Left colon (tissue), 2 donors: Measurements from ENCODE around the gene GAL. TPM values are rescaled to one million over a fixed set of nuclear protein-coding genes. Genes with fewer than 3 reads are reported as not detected.

Source experiments
- ATAC-seq: fragments of 200-7000 bp; cut with Tn5 transposase; one replicate; pipeline ENCODE4 v1.9.1; 2020; ENCODE audit warnings: mild to moderate bottlenecking, moderate library complexity
- DNase-seq, 2 donors: peaks; one replicate each; pipeline ENCODE4 v3.0.0-alpha.2; 2020
- intact Hi-C, 2 donors: fragments of 100-400 bp; cut with DNase I in 1 of 2; cut with micrococcal nuclease in 1 of 2; formaldehyde crosslinking; loops; one replicate each; pipeline versions ENCODE4 v1.11.2 to v1.14.0; 2022; cut with DNase I, micrococcal nuclease
- total RNA-seq, 2 donors: library from RNA; stranded (reverse); fragmentation: NEBNext Ultra II Directional; extraction: Animal tissue kit (Norgen Biotek cat#: 25700); gene quantifications; one replicate each; pipeline ENCODE4 v1.2.1, GENCODE V29; 2021
- donor health status: DM: no; HTN: no; CAD: no.
- donor health status: DM: yes; HTN: yes; CAD: no.

Gene GAL
- total RNA-seq, 2 donors from 2014 or later = 1.1 to 1.5 TPM

DNA sequence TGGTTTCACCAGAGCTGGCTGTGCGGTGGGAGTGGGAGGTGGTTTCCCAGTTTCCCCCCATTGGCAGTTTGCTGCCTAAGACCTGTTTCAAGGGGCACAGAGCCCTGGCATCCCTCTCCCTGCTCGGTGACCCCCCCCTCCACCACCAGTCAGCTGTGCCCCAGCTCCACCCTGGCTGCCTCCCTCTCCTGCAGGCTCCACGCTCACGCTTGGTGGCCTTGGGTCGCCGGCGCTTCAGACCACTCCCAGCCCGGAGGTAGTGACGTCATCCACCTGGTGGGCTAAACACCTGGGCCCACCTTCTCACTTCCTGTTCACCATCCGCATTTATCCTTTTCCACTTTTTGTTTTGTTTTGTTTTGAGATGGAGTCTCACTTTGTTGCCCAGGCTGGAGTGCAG is 7.8 kb downstream of the GAL start:
- DNase-seq (no peak), ATAC-seq (no peak)
- intact Hi-C loops = no loop called here

DNA sequence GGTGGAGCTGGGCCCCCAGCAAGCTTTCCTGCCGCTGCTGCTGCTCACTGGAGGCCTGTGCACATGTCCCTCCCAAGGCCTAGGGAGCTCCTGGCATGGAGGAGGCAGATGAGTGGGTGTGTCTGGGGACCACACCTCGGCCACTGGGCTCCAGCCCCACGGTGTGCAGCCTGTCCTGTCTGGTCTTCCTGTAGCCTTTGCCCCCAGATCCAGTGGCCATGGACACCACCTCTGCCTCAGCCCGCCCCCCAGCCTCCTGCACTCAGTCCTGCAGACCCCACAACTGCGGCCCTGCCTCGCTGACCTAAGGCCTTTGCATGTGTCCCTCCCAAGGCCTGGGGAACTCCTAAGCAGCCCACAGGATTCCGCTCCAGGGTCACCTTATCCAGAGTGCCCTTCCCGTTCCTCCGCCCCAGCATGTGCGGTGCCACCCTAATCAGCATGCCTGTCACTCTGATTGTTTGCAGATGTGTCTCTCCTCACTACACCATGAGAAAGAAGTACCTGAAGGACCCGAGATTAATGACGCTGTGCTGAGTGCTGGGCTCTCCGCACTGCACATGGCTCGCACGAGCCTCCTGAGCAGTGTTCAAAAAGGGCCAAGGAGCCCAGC is 8.6 kb downstream of the GAL start:
- no peak for ATAC-seq
- intact Hi-C loops = no loop called here
- no peak for DNase-seq

DNA sequence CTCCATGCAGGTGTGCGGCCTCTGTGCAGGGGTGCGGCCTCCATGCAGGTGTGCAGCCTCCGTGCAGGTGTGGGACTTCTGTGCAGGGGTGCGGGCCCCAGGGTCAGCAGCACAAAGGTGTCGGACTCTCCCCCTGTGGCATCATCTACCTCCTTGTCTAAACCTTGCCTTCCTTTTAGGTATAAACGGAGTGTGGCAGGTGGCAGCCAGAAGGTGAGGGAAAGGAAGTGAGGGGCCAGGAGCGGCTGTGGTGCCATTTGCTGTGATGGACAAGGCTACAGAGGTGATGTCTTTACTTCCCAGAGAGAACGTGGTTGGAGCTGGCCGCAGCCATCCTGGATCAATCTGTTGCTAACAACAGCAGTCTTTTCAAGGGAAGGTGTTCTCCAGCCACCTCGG is 9.1 kb downstream of the GAL start:
- DNase-seq (no peak), ATAC-seq (no peak)
- intact Hi-C loops = no loop called here

DNA sequence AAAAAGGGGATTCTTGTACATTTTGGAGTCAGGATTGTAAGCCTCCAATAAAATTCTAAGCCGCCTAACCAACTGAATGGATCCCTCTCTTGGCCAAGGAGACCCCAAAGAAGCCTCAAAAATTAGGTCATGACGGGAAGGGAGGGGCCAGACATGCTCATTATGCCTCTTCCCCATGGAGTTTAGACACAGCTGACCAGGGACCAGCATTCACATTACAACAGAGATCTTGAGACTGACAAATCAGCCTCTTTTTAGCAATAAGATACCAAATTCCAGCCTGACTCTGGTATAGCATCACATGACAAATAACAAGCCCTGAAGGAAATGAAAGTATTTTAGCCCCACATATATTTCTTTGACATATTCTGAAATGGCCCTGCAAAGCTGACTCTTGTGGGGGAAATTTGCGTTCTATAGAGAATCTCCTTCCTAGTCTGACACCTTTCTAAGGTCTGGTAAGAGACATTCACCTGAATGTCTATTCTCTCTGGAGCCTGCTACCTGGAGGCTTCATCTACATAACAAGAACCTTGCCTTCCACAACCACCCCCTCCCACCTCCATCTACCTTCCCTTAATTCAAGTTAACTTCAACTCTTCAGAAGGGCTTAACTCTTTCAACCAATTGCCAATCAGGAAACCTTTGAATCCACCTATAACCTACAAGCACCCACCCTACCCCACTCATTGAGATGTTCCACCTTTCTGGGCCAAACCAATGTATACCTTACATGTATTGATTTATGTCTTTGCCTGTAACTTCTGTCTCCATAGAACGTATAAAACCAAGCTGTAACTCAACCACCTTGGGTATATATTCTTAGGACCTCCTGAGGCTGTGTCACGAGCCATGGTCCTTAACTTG is 10.3 kb downstream of the GAL start:
- intact Hi-C loops = no loop called here
- ATAC-seq = no peak
- DNase-seq = no peak

DNA sequence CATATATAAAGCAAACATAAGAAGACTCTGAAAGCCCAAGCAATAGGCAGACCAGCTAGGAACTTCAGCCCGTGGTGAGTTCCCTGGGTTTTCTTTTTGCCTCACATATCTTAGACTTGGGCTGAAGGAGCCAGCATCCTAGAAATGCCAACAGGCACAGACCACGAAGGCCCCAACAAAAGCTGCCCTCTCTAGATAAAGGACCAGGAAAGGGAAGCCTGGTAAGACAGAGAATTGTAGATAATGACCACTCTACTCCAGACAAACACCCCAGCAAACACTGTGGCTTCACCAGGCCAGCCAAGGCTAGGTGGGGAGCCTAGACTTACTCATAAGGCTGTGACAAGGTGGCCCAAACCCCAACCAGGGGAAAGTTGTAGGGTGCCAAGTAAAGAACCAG is 11.2 kb downstream of the GAL start:
- DNase-seq (no peak), ATAC-seq (no peak)
- intact Hi-C loops = no loop called here

DNA sequence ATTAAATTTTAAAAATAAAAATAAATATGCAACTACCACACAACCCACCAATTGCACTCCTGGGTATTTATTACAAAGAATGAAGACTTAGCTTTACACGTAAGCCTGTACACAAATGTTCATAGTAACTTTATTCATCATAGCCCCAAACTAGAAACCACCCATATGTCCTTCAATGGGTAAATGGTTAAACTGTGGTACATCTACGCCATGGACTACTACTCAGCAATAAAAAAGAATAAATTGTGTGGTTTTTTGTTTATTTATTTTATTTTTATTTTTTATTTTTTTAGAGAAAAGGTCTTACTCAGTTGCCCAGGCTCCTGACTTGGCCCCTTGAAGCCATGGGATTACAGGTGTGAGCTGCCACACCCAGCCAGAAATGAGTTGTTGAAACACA is 14.6 kb downstream of the GAL start:
- DNase-seq (no peak), ATAC-seq (no peak)
- intact Hi-C loops = no loop called here

DNA sequence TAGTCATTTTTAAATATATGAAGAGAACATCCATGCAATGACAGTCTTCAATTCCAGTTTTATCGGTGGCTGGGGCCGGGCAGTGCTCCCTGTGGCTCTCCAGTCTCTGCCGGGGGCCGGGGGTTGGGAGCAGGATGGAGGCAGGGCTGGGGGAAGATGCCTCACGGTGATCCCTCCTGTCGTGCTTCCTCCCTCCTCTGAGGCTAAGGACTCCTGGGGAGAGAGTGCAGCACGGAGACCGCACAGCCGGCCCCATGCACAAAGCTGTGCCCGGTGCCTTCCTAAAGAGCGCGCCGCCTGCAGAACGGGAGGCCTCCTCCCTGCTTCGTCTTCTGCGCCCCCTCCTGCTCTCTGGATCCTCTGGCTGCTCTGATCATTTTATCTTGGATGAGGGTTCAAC is 20.5 kb downstream of the GAL start:
- no peak for DNase-seq
- no peak for ATAC-seq
- intact Hi-C loops = no loop called here

DNA sequence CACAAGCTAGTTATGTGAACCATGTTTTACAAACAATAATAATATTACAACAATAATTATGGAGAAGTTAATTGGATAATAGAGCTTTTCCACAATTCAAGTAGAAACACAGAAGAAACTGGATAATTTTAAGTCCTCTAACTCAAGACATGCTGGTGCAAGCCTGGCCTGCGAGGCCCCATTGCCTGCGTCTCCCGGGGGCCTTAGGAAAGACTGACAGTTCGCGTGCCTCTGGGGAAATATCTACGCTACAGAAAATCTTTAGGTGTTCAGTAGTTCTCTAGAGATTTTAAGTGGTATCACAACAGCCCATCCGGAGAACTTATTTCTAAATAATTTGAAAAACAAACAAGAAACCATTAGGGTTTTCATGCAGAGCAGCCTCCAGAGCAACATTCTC is 23.2 kb downstream of the GAL start:
- no peak for DNase-seq
- intact Hi-C loops = no loop called here
- no peak for ATAC-seq

DNA sequence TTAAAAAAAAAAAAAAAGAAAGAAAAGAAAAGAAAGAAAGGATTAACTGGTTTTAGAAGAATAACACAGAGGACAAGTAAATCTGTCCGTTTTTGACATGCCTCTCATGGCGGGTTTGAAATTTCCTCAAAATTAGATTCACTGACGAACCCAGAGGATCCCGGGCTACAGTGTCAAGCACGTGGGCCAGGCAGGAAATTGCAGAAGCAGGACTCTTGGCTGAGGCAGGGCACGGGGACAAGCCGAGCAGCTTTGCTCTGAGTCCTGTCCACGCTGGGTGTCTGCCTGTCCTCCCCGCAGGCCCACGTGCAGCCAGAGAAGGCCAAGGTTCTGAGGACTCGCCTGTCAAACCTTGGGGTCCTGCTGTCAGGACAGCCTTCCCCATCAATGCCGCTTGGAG is 24.7 kb downstream of the GAL start:
- intact Hi-C loops = no loop called here
- no peak for ATAC-seq
- DNase-seq = no peak

DNA sequence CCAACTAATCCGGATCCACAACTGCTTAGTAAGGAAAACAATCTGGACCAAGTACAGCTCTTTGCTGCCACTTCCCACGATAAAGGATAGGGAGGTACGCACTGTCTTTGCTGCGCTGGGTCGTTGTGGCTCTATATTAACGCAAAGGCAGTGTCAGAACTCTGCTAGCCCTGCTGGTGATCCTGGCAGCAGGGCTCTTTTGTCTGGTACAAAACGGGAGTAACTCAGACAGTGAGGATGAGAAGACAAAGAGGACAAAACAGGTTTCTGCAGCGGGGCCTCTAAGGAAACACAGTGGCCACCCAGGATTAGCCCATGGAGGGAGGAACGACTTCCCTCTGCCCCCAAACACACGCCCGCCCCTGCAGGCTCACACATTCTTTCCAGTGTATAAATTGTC is 26.1 kb downstream of the GAL start:
- DNase-seq (no peak), ATAC-seq (no peak)
- intact Hi-C loops = no loop called here

DNA sequence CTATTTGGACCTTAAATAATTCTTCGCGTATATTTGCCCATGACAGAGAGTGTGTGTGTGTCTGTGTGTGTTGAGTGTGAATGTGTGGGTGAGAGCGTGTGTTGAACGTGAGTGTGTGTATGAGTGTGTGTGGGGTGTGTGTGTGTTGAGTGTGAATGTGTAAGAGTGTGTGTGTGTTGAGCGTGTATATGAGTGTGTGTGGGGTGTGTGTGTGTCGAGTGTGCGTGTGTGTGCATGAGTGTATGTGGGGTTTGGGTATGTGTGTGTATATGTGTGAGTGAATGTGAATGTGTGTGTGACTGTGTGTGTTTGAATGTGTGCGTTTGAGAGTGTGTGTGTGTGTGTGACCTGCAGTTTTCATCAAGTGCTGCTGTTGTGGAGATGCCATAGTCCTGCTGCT is 26.8 kb downstream of the GAL start:
- DNase-seq (no peak), ATAC-seq (no peak)
- intact Hi-C loops = no loop called here

DNA sequence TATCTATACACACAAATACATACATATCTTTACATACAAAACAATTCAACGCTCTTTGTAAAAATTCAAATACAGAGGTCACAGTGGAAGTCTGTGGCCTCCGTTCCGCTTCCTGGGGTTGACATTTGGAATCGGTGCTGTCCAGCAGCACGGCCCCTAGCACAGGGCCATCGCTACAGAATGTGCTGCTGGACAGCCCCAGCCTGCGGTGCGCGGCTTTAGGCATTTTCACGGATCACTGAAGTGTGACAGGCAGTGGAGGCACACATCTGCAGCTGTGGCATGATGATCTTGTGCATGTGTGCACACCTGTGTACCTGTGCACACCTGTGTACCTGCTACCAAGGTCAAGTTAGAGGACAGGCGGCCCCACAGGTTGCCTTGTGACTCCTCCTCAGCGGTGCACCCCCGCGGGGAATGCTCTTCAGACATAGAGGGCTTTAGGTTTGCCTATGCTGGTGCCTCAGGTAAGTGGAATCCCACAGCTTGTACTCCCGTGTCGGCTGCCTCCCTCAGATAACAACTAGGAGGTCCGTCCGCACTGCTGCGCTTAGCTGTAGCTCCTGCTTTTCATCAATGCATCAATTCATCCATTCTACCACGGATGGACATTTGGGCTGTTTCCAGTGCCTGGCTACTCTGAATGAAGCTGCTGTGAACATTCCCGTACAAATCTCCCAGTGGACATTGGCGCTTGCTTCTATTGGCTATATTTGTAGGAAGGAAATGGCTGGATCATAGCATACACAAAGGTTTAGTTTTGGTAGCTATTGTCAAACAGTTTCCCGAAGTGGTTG is 29.9 kb downstream of the GAL start:
- intact Hi-C loops = no loop called here
- DNase-seq (no peak), ATAC-seq (no peak)

DNA sequence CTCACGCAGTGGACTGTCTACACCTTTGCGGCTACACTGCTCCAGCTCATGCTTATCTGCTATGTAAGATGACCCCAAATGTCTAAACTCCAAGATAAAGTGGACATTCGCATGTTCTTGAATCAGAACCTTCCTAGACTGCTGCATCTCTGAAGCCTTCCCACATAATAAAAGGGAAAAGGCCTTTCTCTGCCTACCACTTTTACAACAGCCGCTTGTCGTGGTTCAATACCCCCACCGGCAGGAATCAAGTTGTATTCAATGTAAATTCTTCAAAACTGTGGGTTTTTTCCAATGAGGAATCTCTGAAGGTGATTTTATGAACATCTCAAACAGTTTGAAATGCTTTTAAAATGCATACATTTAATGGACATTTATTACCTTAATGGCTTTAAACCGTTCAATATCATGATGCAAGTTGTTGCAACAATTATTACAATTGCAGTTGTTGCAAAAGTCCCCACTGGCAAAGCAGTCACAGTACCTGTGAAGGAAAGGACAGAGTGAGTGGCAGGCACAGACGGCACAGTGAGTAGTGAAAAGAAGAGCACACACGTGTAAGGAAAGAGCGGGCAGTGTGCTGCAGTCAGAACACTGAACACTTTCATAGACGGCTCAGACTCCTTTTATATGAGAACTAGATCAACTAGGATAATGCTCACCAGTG is 31.2 kb downstream of the GAL start:
- DNase-seq (no peak), ATAC-seq (no peak)
- intact Hi-C loops = no loop called here

DNA sequence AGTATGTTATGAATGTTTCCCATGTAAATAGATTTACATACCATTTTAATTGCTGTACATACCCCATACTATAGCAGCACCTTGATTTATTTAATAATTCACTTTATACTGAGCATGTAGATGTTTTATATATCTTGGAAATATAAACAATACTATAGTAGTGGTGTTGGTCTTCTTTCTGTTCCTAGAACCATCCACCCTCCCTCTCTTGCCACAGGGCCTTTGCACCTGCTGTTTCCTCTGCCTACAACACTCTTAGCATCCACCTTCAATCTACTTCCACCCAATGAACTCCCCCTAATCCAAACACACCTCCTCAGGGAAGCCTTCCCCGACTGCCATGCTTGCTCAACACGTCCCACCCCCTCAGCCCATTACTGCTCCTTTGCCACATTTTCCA is 36.7 kb downstream of the GAL start:
- ATAC-seq = no peak

DNA sequence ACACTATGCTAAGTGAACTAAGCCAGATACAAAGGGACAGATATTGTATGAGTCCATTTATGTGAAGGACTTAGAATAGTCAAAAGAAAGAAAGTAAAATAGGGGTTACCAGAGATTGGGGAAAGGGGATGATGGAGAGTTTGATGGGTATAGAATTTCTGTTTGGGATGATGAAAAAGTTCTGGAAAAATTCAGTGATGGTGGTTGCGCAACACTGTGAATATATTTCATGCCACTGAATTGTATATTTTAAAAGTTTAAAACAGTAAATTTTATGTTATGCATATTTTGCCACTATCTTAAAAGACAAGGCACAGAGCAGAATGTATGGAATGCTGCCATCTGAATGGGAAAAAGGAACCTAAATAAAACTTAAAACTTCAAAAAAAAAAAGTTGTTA is 37.8 kb downstream of the GAL start:
- DNase-seq (no peak), ATAC-seq (no peak)
- intact Hi-C loops = no loop called here

More for the DNA sequence above, 36.7 kb downstream of the GAL start:
- intact Hi-C loops = no loop called here
- no peak for DNase-seq

DNA sequence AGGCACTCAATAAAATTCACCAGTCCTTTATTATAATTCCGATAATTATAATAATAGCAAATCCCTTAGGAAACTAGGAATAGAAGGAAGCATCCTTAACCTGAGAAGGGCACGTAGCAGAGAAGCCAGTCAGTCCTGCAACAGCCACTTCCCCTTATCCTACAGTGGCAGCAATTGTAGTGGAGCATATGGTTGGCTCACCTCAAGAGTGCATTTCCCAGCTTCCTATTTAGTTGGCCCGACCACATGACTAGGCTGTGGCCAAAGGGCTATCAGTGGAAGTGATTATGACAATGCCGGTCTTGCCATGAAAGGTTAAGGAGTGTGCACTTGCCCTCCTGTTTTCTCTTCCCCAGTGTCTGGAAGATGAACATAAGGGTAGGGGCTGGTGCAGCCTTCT is 39.9 kb downstream of the GAL start:
- intact Hi-C loops = no loop called here
- DNase-seq = no peak
- no peak for ATAC-seq

DNA sequence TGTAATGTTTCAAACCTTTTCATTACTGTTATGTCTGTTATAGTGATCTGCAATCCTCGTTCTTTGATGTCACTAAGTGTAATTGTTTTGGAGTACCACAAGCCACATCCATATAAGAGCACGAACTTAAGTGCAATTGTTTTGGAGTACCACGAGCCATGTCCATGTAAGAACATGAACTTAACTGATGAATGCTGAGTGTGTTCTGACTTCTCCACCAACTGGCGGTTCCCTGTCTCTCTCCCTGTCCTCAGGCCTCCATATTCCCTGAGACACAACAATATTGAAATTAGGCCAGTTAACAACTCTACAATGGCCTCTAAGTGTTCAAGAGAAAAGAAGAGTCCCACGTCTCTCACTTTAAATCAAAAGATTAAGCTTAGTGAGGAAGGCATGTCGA is 43.4 kb downstream of the GAL start:
- no peak for ATAC-seq
- intact Hi-C loops = no loop called here

DNA sequence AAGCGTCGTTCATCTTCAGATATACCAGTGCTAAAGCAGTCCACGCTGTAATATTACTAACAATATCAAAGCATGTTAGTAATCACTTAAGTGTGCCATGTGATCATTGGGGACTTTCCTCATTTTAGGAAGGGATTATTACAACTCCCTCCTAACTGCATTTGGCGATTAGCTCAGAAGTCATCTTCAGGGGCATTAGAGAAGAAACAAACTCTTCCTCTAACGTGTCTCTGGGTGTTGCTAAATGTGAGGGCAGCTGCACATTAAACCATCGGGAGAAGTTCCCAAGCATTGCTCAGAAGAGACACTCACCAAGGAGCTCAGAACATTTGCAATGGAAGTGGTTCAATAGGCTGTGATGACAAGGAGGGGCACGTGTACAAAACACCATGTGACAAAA is 49.8 kb downstream of the GAL start:
- ATAC-seq (no peak), DNase-seq (no peak)
- intact Hi-C loops = no loop called here

More for the DNA sequence above, 43.4 kb downstream of the GAL start:
- DNase-seq = no peak

DNA sequence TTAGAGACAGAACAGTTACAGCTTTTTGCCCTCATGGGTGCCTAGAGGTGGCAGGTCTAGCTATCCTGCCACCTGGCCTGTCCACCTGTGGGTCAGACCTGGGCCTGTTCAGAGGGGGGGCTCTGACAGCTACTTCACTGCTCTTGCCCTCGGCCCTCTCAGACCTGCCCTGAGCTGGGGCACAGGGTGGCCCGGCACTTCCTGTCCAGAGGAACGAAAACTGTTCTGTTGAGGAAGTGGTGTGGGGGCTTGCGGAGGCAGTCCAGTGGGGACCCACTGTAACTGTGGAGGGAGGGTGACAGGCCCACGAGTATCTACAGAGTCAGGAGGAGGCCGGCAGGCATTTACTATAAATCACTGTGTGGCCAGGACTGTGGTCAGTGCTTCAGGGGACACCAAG is 50.8 kb downstream of the GAL start:
- ATAC-seq = no peak

DNA sequence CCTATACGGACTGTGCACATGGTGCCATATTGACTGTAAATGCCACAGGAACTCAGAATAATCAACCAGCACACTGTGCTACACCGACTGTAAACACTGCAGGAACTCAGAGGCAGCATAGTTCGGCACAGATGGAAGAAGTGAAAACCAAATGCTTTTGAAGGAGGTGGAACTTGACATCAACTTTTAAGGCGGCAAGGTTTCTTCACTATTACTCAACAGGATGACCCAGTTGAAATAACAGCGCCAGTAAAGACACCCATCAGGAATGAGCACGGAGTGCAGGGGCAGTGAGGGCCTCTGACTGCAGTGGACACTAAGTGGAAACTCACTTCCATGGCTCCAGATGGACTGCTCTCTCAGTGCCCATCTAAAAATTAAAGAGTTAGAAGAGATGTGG is 51.3 kb downstream of the GAL start:
- no peak for ATAC-seq
- intact Hi-C loops = no loop called here
- DNase-seq = no peak

More for the DNA sequence above, 50.8 kb downstream of the GAL start:
- no peak for DNase-seq
- intact Hi-C loops = no loop called here
